PC-9 (cell line): ENCODE data around the gene SCCPDH. TPM values are rescaled to one million over a fixed set of nuclear protein-coding genes. Genes with fewer than 3 reads are reported as not detected.

Source experiments
- BruUV-seq: library from RNA; stranded (reverse); fragments of 400-500 nt; replicated peaks from 2 replicates; lab custom pipeline; 2021; lab: Mats Ljungman, UMichigan
- CTCF ChIA-PET: fragments of 300-600 bp; sonication (Branson Sonifier 250); formaldehyde crosslinking; loops from one replicate; lab custom pipeline; 2022; ENCODE audit warnings: antibody characterized with exemption; lab: Charles Lee
- POLR2A ChIA-PET: fragments of 300-600 bp; sonication (Branson Sonifier 250); formaldehyde crosslinking; loops from one replicate; lab custom pipeline; 2022; ENCODE audit warnings: antibody characterized with exemption; ENCODE audit not compliant: unreplicated experiment; lab: Charles Lee
- DNase-seq, 2 experiments: peaks; one replicate each; pipeline versions ENCODE4 v3.0.0 to v3.0.0-alpha.2; 2015 to 2022; ENCODE audit warnings: mixed read lengths in 1 of 2
- H2AFZ ChIP-seq: fragments of 200-600 bp; sonication (generic); 2 replicates; pipeline ENCODE4 v1.8.1; 2017; ENCODE audit warnings: antibody characterized with exemption
- H3F3A ChIP-seq: fragments of 200-600 bp; sonication (generic); 2 replicates; pipeline ENCODE4 v1.8.1; 2017; ENCODE audit warnings: antibody characterized with exemption, mild to moderate bottlenecking, low read depth; ENCODE audit not compliant: insufficient read depth
- H3K27ac ChIP-seq: fragments of 200-600 bp; sonication (generic); 2 replicates; pipeline ENCODE4 v1.6.1; 2016; ENCODE audit warnings: mixed run types
- H3K27me3 ChIP-seq: fragments of 200-600 bp; sonication (generic); 2 replicates; pipeline ENCODE4 v1.6.1; 2016; ENCODE audit warnings: low read depth, mixed run types; ENCODE audit not compliant: insufficient read depth
- H3K36me3 ChIP-seq: fragments of 200-600 bp; sonication (generic); 2 replicates; pipeline ENCODE4 v1.6.1; 2016; ENCODE audit warnings: low read depth, mixed run types
- H3K4me1 ChIP-seq: fragments of 200-600 bp; sonication (generic); replicated peaks from 2 replicates; pipeline ENCODE4 v1.6.1; 2016; ENCODE audit warnings: mixed run types; ENCODE audit not compliant: insufficient read depth
- H3K4me2 ChIP-seq: fragments of 200-600 bp; sonication (generic); 2 replicates; pipeline ENCODE4 v1.6.1; 2017; ENCODE audit warnings: mixed run types
- H3K4me3 ChIP-seq: fragments of 200-600 bp; sonication (generic); 2 replicates; pipeline ENCODE4 v1.6.1; 2016; ENCODE audit warnings: mixed run types
- H3K79me2 ChIP-seq: fragments of 200-600 bp; sonication (generic); 2 replicates; pipeline ENCODE4 v1.6.1; 2017; ENCODE audit warnings: low read depth, mixed run types
- H3K9me2 ChIP-seq: fragments of 200-600 bp; sonication (generic); 2 replicates; pipeline ENCODE4 v1.8.1; 2017; ENCODE audit warnings: mild to moderate bottlenecking; ENCODE audit not compliant: insufficient read depth
- H3K9me3 ChIP-seq: fragments of 200-600 bp; sonication (generic); 2 replicates; pipeline ENCODE4 v1.8.1; 2016; ENCODE audit warnings: low read depth; ENCODE audit not compliant: insufficient read depth
- H4K20me1 ChIP-seq: fragments of 200-600 bp; sonication (generic); 2 replicates; pipeline ENCODE4 v1.8.1; 2017; ENCODE audit not compliant: insufficient read depth
- CTCF ChIP-seq: fragments of 200-600 bp; sonication (generic); conservative IDR thresholded peaks from 2 replicates; pipeline ENCODE4 v1.6.1; 2017; ENCODE audit warnings: mixed run types, antibody characterized with exemption, mild to moderate bottlenecking, moderate library complexity
- EZH2 ChIP-seq: fragments of 200-600 bp; sonication (generic); IDR thresholded peaks from 2 replicates; pipeline ENCODE4 v1.8.0; 2017; ENCODE audit warnings: antibody characterized with exemption, low read depth
- intact Hi-C: fragments of 100-400 bp; cut with micrococcal nuclease; formaldehyde crosslinking; loops from one replicate; pipeline ENCODE4 v1.10.0; 2022; ENCODE audit not compliant: unreplicated experiment
- total RNA-seq: library from RNA; stranded (reverse); gene quantifications from 2 replicates; pipeline ENCODE4 v1.2.3, GENCODE V29; 2021

SCCPDH gene
- total RNA-seq, 1 experiment from 2014 or later = 17.2 TPM

- no TSS peak for BruUV-seq
- Histone ChIP-seq H4K20me1 (no peaks in the 10 kb centered on the region), H3F3A (no peaks in the 10 kb centered on the region), H3K4me1 (no peaks in the 10 kb centered on the region), H3K36me3 (no peaks in the 10 kb centered on the region), H3K4me2 (no peak overlapping the region), H3K9me2 (no peaks in the 10 kb centered on the region), H3K9me3 (no peaks in the 10 kb centered on the region), H2AFZ (no peak overlapping the region), H3K79me2 (no peaks in the 10 kb centered on the region), H3K4me3 (no peak overlapping the region), H3K27me3 (no peaks in the 10 kb centered on the region), H3K27ac (no peak overlapping the region)
- intact Hi-C loops = no loop called here
- POLR2A ChIA-PET = no interaction called here
- TF ChIP-seq EZH2 = no peak
- no peak for TF ChIP-seq CTCF
- CTCF ChIA-PET = no interaction called here
- DNase-seq = no peak
These were observed 43.5 kb upstream of the SCCPDH start for GRCh38 chr1:246680696-246681130.

- TF ChIP-seq CTCF (no peak), EZH2 (no peak)
- intact Hi-C loops = no loop called here
- Histone ChIP-seq H3K4me2 (no peak overlapping the region), H3K27ac (no peak overlapping the region), H3K9me2 (no peaks in the 10 kb centered on the region), H3K9me3 (no peaks in the 10 kb centered on the region), H3K27me3 (no peaks in the 10 kb centered on the region), H3K79me2 (no peaks in the 10 kb centered on the region), H3K36me3 (no peaks in the 10 kb centered on the region), H3K4me3 (no peak overlapping the region), H3K4me1 (no peaks in the 10 kb centered on the region), H2AFZ (no peak overlapping the region), H4K20me1 (no peaks in the 10 kb centered on the region), H3F3A (no peaks in the 10 kb centered on the region)
- no TSS peak for BruUV-seq
- ChIA-PET CTCF (no interaction called here), POLR2A (interaction anchor here (0.7 kb wide), 2 partner anchors 11 to 91 kb away, joined by 3 to 6 read pairs; no protein-coding TSS in a partner anchor)
- DNase-seq = no peak
These were observed 42.0 kb upstream of the SCCPDH start for GRCh38 chr1:246681900-246682895.

- TF ChIP-seq CTCF (no peak), EZH2 (no peak)
- no peak for DNase-seq
- H3K4me3 ChIP-seq = no peak overlapping the region
- H3F3A ChIP-seq = no peaks in the 10 kb centered on the region
- no peaks in the 10 kb centered on the region for H3K9me3 ChIP-seq
- intact Hi-C loops = no loop called here
- H4K20me1 ChIP-seq = no peaks in the 10 kb centered on the region
- H3K79me2 ChIP-seq = no peaks in the 10 kb centered on the region
- no peaks in the 10 kb centered on the region for H3K4me1 ChIP-seq
- no peak overlapping the region for H3K4me2 ChIP-seq
- H3K36me3 ChIP-seq = no peaks in the 10 kb centered on the region
- no peaks in the 10 kb centered on the region for H3K27me3 ChIP-seq
- H3K27ac ChIP-seq = no peak overlapping the region
- BruUV-seq = no TSS peak
- no peaks in the 10 kb centered on the region for H3K9me2 ChIP-seq
- POLR2A ChIA-PET = no interaction called here
- CTCF ChIA-PET = no interaction called here
- no peak overlapping the region for H2AFZ ChIP-seq
These were observed 40.7 kb upstream of the SCCPDH start for GRCh38 chr1:246683521-246683920.
